ENCODE data around the gene AIF1.

AIF1 gene

GRCh38 chr6:31581434-31582229, 33.4 kb upstream of the AIF1 start:
- peak overlapping the region; percentile 86 for H3K4me3 ChIP-seq (ENCODE audit: low read length)
- TF ChIP-seq CTCF (IDR thresholded peaks at IDR 0.05; ENCODE audit: insufficient read depth, low read depth, low read length, missing control alignments) = no peak
- DNase-seq (ENCODE audit: low read depth) = no peak

- TF ChIP-seq CTCF (IDR thresholded peaks at IDR 0.05; ENCODE audit: insufficient read depth, low read depth, low read length, missing control alignments) = no peak
- peak within 1 kb of the TSS; percentile 86 for H3K4me3 ChIP-seq (ENCODE audit: low read length)
- no peak for DNase-seq (ENCODE audit: low read depth)
Observed at GRCh38 chr6:31582230-31582643, 32.8 kb upstream of the AIF1 start, which contains the start of gene LTB. LTB (minus strand) TSS chr6:31582424; CDS start chr6:31582417, 7 bp downstream.

GRCh38 chr6:31585491-31585890, 29.5 kb upstream of the AIF1 start:
- no peak for DNase-seq (ENCODE audit: low read depth)
- no peak overlapping the region for H3K4me3 ChIP-seq (ENCODE audit: low read length)
- TF ChIP-seq CTCF (IDR thresholded peaks at IDR 0.05; ENCODE audit: insufficient read depth, low read depth, low read length, missing control alignments) = peak; percentile 17

GRCh38 chr6:31586008-31586407, 29.0 kb upstream of the AIF1 start, which contains the start of gene LST1:
LST1 (plus strand) TSS chr6:31586277; CDS start chr6:31587300, 1,023 bp downstream.
- no peak for DNase-seq (ENCODE audit: low read depth)
- no peak within 1 kb of the TSS for H3K4me3 ChIP-seq (ENCODE audit: low read length)
- no peak for TF ChIP-seq CTCF (IDR thresholded peaks at IDR 0.05; ENCODE audit: insufficient read depth, low read depth, low read length, missing control alignments)

- no peak for DNase-seq (ENCODE audit: low read depth)
- TF ChIP-seq CTCF (IDR thresholded peaks at IDR 0.05; ENCODE audit: insufficient read depth, low read depth, low read length, missing control alignments) = no peak
- H3K4me3 ChIP-seq (ENCODE audit: low read length) = no peak overlapping the region
Observed at GRCh38 chr6:31586599-31587281, 28.3 kb upstream of the AIF1 start.

GRCh38 chr6:31587791-31588777, 26.9 kb upstream of the AIF1 start:
- no peak overlapping the region for H3K4me3 ChIP-seq (ENCODE audit: low read length)
- DNase-seq (ENCODE audit: low read depth) = no peak
- TF ChIP-seq CTCF (IDR thresholded peaks at IDR 0.05; ENCODE audit: insufficient read depth, low read depth, low read length, missing control alignments) = no peak

All from epithelial cell of esophagus (primary cell).